Germinal center (tissue), 1 donor: Measurements from ENCODE around the gene CHTF8.
A peak's percentile ranks its signal among the peaks of the same experiment; 100 is the strongest.
"Not testable (repeated sequence)": the region's sequence is repeated elsewhere in the genome, so short reads cannot be mapped to it uniquely, and the experiment has no call there.

ENCODE experiments used
- DNase-seq: peaks from one replicate; pipeline ENCODE4 v3.0.0; 2012; ENCODE audit warnings: mixed read lengths, low spot score

The CHTF8 gene

GRCh38 chr16:69132424-69133252 lies at the start of gene CHTF8, which contains the start of gene UTP4:
TSS of gene CHTF8 (minus strand) at chr16:69132588. CDS start at chr16:69121458, 11,130 bp downstream.
TSS of gene UTP4 (plus strand) at chr16:69132649. CDS start at chr16:69133460, 811 bp downstream.
- DNase-seq: peak; percentile 90

GRCh38 chr16:69180011-69180338 lies 47.6 kb upstream of the CHTF8 start:
- DNase-seq: no peak

GRCh38 chr16:69179328-69180010 lies 47.1 kb upstream of the CHTF8 start:
- DNase-seq: no peak

GRCh38 chr16:69176033-69176800 lies 43.8 kb upstream of the CHTF8 start:
- no peak for DNase-seq

- DNase-seq: no peak
Measured at GRCh38 chr16:69171325-69172084, 39.1 kb upstream of the CHTF8 start.

GRCh38 chr16:69169607-69170352 lies 37.4 kb upstream of the CHTF8 start:
- no peak for DNase-seq

- DNase-seq: no peak
Measured at GRCh38 chr16:69169051-69169450, 36.7 kb upstream of the CHTF8 start.

GRCh38 chr16:69166946-69167930 lies 34.9 kb upstream of the CHTF8 start:
- no peak for DNase-seq

- DNase-seq: no peak
Measured at GRCh38 chr16:69166221-69166833, 33.9 kb upstream of the CHTF8 start.

- no peak for DNase-seq
Measured at GRCh38 chr16:69165584-69165983, 33.2 kb upstream of the CHTF8 start.

GRCh38 chr16:69160192-69160591 lies 27.8 kb upstream of the CHTF8 start:
- DNase-seq: no peak

GRCh38 chr16:69157196-69157595 lies 24.8 kb upstream of the CHTF8 start:
- no peak for DNase-seq

- peak; percentile 69 for DNase-seq
Measured at GRCh38 chr16:69150146-69150865, 17.9 kb upstream of the CHTF8 start.

GRCh38 chr16:69149621-69150020 lies 17.2 kb upstream of the CHTF8 start:
- DNase-seq: not testable (repeated sequence)

- DNase-seq: no peak
Measured at GRCh38 chr16:69145658-69146057, 13.3 kb upstream of the CHTF8 start.

- DNase-seq: no peak
Measured at GRCh38 chr16:69143116-69143515, 10.7 kb upstream of the CHTF8 start.

GRCh38 chr16:69141936-69142335 lies 9.5 kb upstream of the CHTF8 start:
- DNase-seq: no peak

- DNase-seq: no peak
Measured at GRCh38 chr16:69141014-69141413, 8.6 kb upstream of the CHTF8 start.

GRCh38 chr16:69139464-69139863 lies 7.1 kb upstream of the CHTF8 start:
- DNase-seq: not testable (repeated sequence)
